ENCODE measurements around the gene UBTF.

DNA sequence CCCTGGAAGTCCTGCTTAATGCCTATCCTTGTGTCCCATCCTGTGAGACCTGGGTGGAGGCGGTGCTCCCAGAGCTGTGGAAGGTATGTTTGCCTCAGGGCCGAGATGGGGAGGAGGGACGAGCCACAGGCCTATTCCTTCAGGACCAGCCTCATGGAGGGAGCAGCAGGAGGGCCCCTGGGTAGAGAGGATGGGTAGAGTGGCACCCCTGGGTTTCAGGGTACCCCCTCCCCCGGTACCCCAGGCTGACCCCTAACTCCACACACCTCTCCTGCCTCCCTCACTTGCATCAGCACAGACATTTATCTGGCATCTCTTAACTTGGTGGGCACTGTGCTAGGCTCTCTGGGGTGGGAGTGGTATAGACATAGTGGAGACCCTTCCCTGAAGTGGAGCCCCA is 41.8 kb downstream of the UBTF start:
- TF ChIP-seq ZC3H10 (CRISPR knock-in tag; IDR thresholded peaks at IDR 0.05): no peak
- TF ChIP-seq, protein P1, sequence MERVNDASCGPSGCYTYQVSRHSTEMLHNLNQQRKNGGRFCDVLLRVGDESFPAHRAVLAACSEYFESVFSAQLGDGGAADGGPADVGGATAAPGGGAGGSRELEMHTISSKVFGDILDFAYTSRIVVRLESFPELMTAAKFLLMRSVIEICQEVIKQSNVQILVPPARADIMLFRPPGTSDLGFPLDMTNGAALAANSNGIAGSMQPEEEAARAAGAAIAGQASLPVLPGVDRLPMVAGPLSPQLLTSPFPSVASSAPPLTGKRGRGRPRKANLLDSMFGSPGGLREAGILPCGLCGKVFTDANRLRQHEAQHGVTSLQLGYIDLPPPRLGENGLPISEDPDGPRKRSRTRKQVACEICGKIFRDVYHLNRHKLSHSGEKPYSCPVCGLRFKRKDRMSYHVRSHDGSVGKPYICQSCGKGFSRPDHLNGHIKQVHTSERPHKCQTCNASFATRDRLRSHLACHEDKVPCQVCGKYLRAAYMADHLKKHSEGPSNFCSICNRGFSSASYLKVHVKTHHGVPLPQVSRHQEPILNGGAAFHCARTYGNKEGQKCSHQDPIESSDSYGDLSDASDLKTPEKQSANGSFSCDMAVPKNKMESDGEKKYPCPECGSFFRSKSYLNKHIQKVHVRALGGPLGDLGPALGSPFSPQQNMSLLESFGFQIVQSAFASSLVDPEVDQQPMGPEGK (CRISPR knock-in tag; IDR thresholded peaks at IDR 0.05; ENCODE audit: borderline replicate concordance): no peak
- TF ChIP-seq ZFP30 (CRISPR knock-in tag; IDR thresholded peaks at IDR 0.05): no peak
- TF ChIP-seq ARNTL (CRISPR knock-in tag; IDR thresholded peaks at IDR 0.05; ENCODE audit: borderline replicate concordance, low read depth): no peak
- no peak for TF ChIP-seq ZNF70 (CRISPR knock-in tag; IDR thresholded peaks at IDR 0.05)
- TF ChIP-seq ZFP3 (CRISPR knock-in tag; IDR thresholded peaks at IDR 0.05): no peak
- TF ChIP-seq TOX (CRISPR knock-in tag; IDR thresholded peaks at IDR 0.05; ENCODE audit: borderline replicate concordance): no peak
- TF ChIP-seq ESRRG (CRISPR knock-in tag; IDR thresholded peaks at IDR 0.05): no peak
- TF ChIP-seq ZNF565 (CRISPR knock-in tag; conservative IDR thresholded peaks at IDR 0.05; ENCODE audit: low read depth): no peak
- TF ChIP-seq BACH2 (CRISPR knock-in tag; IDR thresholded peaks at IDR 0.05; ENCODE audit: borderline replicate concordance): no peak
- TF ChIP-seq, protein P2, sequence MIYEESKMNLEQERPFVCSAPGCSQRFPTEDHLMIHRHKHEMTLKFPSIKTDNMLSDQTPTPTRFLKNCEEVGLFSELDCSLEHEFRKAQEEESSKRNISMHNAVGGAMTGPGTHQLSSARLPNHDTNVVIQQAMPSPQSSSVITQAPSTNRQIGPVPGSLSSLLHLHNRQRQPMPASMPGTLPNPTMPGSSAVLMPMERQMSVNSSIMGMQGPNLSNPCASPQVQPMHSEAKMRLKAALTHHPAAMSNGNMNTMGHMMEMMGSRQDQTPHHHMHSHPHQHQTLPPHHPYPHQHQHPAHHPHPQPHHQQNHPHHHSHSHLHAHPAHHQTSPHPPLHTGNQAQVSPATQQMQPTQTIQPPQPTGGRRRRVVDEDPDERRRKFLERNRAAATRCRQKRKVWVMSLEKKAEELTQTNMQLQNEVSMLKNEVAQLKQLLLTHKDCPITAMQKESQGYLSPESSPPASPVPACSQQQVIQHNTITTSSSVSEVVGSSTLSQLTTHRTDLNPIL (CRISPR knock-in tag; IDR thresholded peaks at IDR 0.05; ENCODE audit: low read depth): no peak
- TF ChIP-seq, protein P3, sequence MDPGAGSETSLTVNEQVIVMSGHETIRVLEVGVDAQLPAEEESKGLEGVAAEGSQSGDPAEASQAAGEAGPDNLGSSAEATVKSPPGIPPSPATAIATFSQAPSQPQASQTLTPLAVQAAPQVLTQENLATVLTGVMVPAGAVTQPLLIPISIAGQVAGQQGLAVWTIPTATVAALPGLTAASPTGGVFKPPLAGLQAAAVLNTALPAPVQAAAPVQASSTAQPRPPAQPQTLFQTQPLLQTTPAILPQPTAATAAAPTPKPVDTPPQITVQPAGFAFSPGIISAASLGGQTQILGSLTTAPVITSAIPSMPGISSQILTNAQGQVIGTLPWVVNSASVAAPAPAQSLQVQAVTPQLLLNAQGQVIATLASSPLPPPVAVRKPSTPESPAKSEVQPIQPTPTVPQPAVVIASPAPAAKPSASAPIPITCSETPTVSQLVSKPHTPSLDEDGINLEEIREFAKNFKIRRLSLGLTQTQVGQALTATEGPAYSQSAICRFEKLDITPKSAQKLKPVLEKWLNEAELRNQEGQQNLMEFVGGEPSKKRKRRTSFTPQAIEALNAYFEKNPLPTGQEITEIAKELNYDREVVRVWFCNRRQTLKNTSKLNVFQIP (CRISPR knock-in tag; IDR thresholded peaks at IDR 0.05; ENCODE audit: borderline replicate concordance, low read depth): no peak
- no peak for TF ChIP-seq OSR1 (CRISPR knock-in tag; IDR thresholded peaks at IDR 0.05)
- TF ChIP-seq, protein P4, sequence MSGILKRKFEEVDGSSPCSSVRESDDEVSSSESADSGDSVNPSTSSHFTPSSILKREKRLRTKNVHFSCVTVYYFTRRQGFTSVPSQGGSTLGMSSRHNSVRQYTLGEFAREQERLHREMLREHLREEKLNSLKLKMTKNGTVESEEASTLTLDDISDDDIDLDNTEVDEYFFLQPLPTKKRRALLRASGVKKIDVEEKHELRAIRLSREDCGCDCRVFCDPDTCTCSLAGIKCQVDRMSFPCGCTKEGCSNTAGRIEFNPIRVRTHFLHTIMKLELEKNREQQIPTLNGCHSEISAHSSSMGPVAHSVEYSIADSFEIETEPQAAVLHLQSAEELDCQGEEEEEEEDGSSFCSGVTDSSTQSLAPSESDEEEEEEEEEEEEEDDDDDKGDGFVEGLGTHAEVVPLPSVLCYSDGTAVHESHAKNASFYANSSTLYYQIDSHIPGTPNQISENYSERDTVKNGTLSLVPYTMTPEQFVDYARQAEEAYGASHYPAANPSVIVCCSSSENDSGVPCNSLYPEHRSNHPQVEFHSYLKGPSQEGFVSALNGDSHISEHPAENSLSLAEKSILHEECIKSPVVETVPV (CRISPR knock-in tag; IDR thresholded peaks at IDR 0.05): no peak

Measured in SK-N-SH treated with all-trans-retinoic acid at 6 μM for 48 hours (cell line).